ENCODE measurements around the gene CYP27C1.
"Not testable (repeated sequence)": the region's sequence is repeated elsewhere in the genome, so short reads cannot be mapped to it uniquely, and the experiment has no call there.

Gene CYP27C1

DNA sequence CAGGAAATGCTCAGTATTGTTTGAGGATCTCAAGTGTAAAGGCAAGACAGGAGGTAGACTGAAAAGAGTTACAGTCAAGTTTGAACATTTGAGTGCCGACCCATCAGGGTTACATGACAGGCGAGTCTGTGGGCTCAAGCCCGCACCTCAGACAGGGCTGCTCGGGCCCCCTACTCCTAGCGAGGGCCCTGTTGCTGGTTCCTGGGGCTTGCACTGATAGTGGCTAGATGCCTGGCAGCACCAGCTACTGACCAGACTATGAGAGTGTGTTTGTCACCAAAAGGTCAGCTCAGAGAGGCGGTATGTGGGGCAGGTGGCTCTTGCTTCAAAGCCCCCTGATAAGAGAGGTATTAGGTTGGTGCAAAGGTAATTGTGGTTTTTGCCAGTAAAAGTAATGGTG lies 35.6 kb upstream of the CYP27C1 start:
- no peak for DNase-seq
- H3K4me3 Mint-ChIP-seq, result no peak overlapping the region
- H3K9me3 Mint-ChIP-seq, result no peaks in the 10 kb centered on the region

DNA sequence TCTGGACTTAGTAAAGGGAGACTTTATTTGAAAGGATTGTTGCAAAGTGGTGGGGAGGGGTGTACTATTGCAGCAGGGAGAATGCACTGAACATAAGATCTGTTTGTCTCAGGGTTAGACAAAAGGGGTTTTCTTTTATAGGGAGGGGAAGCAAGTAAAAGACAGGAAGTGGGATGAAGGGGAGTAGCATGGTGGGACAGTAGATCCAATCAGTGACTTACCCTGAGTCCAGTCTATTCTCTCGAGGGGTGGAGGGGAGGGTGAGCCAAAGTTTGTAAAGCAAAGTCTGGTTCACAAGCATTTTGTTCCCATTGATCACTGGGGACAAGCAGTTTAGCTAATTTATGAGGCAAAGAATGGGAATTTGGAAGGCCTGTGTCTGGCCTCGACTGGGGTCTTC lies 35.0 kb upstream of the CYP27C1 start:
- TF ChIP-seq, protein P1, sequence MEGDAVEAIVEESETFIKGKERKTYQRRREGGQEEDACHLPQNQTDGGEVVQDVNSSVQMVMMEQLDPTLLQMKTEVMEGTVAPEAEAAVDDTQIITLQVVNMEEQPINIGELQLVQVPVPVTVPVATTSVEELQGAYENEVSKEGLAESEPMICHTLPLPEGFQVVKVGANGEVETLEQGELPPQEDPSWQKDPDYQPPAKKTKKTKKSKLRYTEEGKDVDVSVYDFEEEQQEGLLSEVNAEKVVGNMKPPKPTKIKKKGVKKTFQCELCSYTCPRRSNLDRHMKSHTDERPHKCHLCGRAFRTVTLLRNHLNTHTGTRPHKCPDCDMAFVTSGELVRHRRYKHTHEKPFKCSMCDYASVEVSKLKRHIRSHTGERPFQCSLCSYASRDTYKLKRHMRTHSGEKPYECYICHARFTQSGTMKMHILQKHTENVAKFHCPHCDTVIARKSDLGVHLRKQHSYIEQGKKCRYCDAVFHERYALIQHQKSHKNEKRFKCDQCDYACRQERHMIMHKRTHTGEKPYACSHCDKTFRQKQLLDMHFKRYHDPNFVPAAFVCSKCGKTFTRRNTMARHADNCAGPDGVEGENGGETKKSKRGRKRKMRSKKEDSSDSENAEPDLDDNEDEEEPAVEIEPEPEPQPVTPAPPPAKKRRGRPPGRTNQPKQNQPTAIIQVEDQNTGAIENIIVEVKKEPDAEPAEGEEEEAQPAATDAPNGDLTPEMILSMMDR (IDR thresholded peaks at IDR 0.05), result no peak
- Mint-ChIP-seq H3K27ac (peak overlapping the region; percentile 95), H3K9me3 (no peaks in the 10 kb centered on the region), H3K4me1 (peaks cover 12% of the 10 kb centered on the region), H3K27me3 (ENCODE audit: low read depth, poor library complexity) (peaks cover 2% of the 10 kb centered on the region), H3K36me3 (ENCODE audit: low read depth) (peaks cover 58% of the 10 kb centered on the region), H3K4me3 (no peak overlapping the region)
- no peak for DNase-seq

More for the DNA sequence above, 35.6 kb upstream of the CYP27C1 start:
- Mint-ChIP-seq H3K27me3 (ENCODE audit: low read depth, poor library complexity) (peaks cover 2% of the 10 kb centered on the region), H3K36me3 (ENCODE audit: low read depth) (peaks cover 63% of the 10 kb centered on the region), H3K4me1 (peaks cover 12% of the 10 kb centered on the region), H3K27ac (peak overlapping the region; percentile 95)
- TF ChIP-seq, protein P1 (IDR thresholded peaks at IDR 0.05), result no peak

DNA sequence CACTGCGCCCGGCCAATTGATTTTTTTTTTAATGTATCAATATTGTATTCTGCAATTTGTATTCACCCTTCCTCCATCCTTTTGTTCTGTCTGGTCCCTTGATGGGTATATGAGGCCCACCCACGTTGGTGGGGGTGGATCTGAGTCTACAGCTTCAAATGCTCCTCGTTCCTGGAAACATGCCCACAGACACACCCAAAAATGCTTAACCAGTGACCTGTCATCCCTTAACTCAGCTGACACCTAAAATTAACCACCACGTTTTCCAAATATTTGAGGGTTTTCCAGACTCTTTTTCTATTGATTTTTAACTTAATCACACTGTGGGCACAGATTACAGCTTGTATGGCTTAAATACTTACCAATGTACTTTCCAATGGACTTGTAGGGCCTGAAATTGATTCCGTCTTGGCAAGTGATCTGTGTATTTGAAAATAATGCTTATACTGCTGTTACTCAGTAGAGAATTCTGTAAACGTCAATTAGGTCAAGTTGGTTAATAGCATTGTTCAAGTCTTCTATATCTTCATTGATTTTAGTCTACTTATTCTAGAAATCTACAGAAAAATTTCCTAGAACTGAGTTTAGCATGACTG lies 34.4 kb upstream of the CYP27C1 start:
- H3K9me3 Mint-ChIP-seq, result no peaks in the 10 kb centered on the region
- H3K27ac Mint-ChIP-seq, result no peak overlapping the region
- H3K4me1 Mint-ChIP-seq, result peaks cover 12% of the 10 kb centered on the region
- H3K36me3 Mint-ChIP-seq (ENCODE audit: low read depth), result peaks cover 52% of the 10 kb centered on the region
- no peak overlapping the region for H3K4me3 Mint-ChIP-seq
- peaks cover 3% of the 10 kb centered on the region for H3K27me3 Mint-ChIP-seq (ENCODE audit: low read depth, poor library complexity)
- TF ChIP-seq, protein P1 (IDR thresholded peaks at IDR 0.05), result no peak
- DNase-seq, result no peak

DNA sequence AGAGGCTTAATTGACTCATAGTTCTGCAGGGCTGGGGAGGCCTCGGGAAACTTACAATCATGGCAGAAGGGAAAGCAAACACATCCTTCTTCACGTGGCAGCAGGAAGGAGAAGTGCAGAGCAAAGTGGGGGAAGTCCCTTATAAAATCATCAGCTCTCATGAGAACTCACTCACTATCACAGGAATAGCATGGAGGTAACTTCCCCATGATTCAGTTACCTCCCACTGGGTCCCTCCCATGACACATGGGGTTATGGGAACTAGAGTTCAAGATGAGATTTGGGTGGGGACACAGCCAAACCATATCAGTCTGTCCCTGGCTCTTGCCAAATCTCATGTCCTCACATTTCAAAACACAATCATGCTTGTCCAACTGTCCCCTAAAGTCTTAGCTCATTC lies 21.1 kb upstream of the CYP27C1 start:
- peaks cover 48% of the 10 kb centered on the region for H3K9me3 Mint-ChIP-seq
- H3K4me3 Mint-ChIP-seq; H3K27me3 Mint-ChIP-seq (ENCODE audit: low read depth, poor library complexity); H3K27ac Mint-ChIP-seq; H3K4me1 Mint-ChIP-seq; DNase-seq: not testable (repeated sequence)
- peaks cover 13% of the 10 kb centered on the region for H3K36me3 Mint-ChIP-seq (ENCODE audit: low read depth)

DNA sequence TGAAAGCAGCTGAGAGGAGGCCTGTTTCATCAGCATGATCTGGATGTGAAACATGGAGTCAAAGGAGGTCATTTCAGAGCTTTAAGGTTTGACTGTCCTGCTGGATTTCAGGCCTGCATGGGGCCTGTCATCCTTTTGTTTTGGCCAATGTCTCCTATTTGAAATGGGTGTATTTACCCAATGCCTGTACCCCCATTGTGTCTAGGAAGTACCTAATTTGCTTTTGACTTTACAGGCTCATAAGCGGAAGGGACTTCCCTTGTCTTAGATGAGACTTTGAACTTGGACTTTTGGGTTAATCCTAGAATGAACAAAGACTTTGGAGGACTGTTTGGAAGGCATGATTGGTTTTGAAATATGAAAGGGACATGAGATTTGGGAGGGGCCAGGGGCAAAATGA lies 19.3 kb upstream of the CYP27C1 start:
- DNase-seq, result no peak
- peaks cover 11% of the 10 kb centered on the region for H3K4me1 Mint-ChIP-seq
- peaks cover 10% of the 10 kb centered on the region for H3K27me3 Mint-ChIP-seq (ENCODE audit: low read depth, poor library complexity)
- H3K9me3 Mint-ChIP-seq, result peaks cover 58% of the 10 kb centered on the region
- H3K4me3 Mint-ChIP-seq, result no peak overlapping the region
- peaks cover 13% of the 10 kb centered on the region for H3K36me3 Mint-ChIP-seq (ENCODE audit: low read depth)
- H3K27ac Mint-ChIP-seq, result no peak overlapping the region
- TF ChIP-seq, protein P1 (IDR thresholded peaks at IDR 0.05), result no peak

DNA sequence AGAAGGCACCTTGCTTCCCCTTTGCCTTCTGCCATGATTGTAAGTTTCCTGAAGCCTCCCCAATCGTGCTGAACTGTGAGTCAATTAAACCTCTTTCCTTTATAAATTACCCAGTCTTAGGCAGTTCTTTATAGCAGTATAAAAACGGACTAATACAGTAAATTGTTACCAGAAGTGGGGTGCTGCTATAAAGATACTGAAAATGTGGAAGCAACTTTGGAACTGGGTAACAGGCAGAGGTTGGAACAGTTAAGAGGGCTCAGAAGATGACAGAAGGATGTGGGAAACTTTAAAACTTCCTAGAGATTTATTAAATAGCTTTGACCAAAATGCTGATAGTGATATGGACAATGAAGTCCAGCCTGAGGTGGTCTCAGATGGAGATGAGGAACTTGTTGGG lies 17.7 kb upstream of the CYP27C1 start:
- peaks cover 58% of the 10 kb centered on the region for H3K9me3 Mint-ChIP-seq
- DNase-seq; H3K27ac Mint-ChIP-seq; H3K27me3 Mint-ChIP-seq (ENCODE audit: low read depth, poor library complexity); H3K4me3 Mint-ChIP-seq: not testable (repeated sequence)
- H3K36me3 Mint-ChIP-seq (ENCODE audit: low read depth), result peaks cover 13% of the 10 kb centered on the region
- H3K4me1 Mint-ChIP-seq, result peaks cover 11% of the 10 kb centered on the region

DNA sequence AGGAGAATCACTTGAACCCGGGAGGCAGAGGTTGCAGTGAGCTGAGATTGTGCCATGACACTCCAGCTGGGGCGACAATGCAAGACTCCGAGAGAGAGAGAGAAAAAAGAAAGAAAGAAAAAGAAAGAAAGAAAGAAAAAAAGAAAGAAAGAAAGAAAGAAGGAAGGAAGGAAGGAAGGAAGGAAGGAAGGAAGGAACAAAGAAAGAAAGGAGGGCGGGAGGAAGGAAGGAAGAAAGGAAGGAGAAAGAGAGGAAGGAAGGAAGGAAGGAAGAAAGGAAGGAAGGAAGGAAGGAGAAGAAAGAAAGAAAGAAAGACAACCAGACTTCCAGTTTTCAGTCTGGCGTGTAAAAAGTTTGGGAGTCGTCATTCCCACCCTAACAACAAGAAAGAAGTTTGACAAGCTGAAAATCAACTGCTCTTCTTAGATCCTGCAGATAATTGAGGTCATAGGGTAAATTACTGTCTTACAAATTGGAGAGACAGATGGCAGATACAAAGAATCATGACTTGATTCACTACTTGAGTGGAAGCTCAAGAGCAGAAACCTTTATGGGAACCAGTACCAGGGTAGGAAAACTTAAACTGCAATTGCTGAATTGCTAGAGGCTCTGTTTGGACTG lies 15.1 kb upstream of the CYP27C1 start:
- Mint-ChIP-seq H3K9me3 (peaks cover 36% of the 10 kb centered on the region), H3K4me1 (peaks cover 11% of the 10 kb centered on the region), H3K27me3 (ENCODE audit: low read depth, poor library complexity) (peaks cover 4% of the 10 kb centered on the region), H3K36me3 (ENCODE audit: low read depth) (peaks cover 8% of the 10 kb centered on the region), H3K27ac (peak overlapping the region; percentile 37), H3K4me3 (no peak overlapping the region)
- TF ChIP-seq, protein P1 (IDR thresholded peaks at IDR 0.05), result no peak
- DNase-seq, result no peak

All from nephron progenitor cell (in vitro differentiated cells).